Neural progenitor cell (in vitro differentiated cells): ENCODE data around the gene KCNQ1. TPM values are rescaled to one million over a fixed set of nuclear protein-coding genes. Genes with fewer than 3 reads are reported as not detected.

Source experiments
- DNase-seq: peaks from one replicate; pipeline ENCODE4 v3.0.0-alpha.2; 2016; ENCODE audit warnings: low spot score
- H2AFZ ChIP-seq: fragments of 200-600 bp; sonication (generic); replicated peaks from 2 replicates; pipeline ENCODE4 v1.6.1; 2016; ENCODE audit warnings: antibody characterized with exemption
- H3F3A ChIP-seq: fragments of 200-600 bp; sonication (generic); 2 replicates; pipeline ENCODE4 v1.6.1; 2016; ENCODE audit warnings: antibody characterized with exemption, low read depth
- H3K27ac ChIP-seq: fragments of 200-600 bp; sonication (generic); 2 replicates; pipeline ENCODE4 v1.5.1; 2016; ENCODE audit warnings: mild to moderate bottlenecking
- H3K27me3 ChIP-seq: fragments of 200-600 bp; sonication (generic); 2 replicates; pipeline ENCODE4 v1.6.1; 2016; ENCODE audit warnings: mild to moderate bottlenecking, moderate library complexity
- H3K36me3 ChIP-seq: fragments of 200-600 bp; sonication (generic); 2 replicates; pipeline ENCODE4 v1.5.1; 2016
- H3K4me1 ChIP-seq: fragments of 200-600 bp; sonication (generic); 2 replicates; pipeline ENCODE4 v1.6.1; 2016; ENCODE audit warnings: mixed run types
- H3K4me2 ChIP-seq: fragments of 200-600 bp; sonication (generic); 2 replicates; pipeline ENCODE4 v1.6.1; 2016
- H3K4me3 ChIP-seq: fragments of 200-600 bp; sonication (generic); 2 replicates; pipeline ENCODE4 v1.5.1; 2016
- H3K79me2 ChIP-seq: fragments of 200-600 bp; sonication (generic); 2 replicates; pipeline ENCODE4 v1.6.1; 2016; ENCODE audit warnings: low read depth
- H3K9ac ChIP-seq: fragments of 200-600 bp; sonication (generic); 2 replicates; pipeline ENCODE4 v1.6.1; 2016
- H3K9me3 ChIP-seq: fragments of 200-600 bp; sonication (generic); 2 replicates; pipeline ENCODE4 v1.5.1; 2016; ENCODE audit warnings: low read depth
- H4K20me1 ChIP-seq: fragments of 200-600 bp; sonication (generic); 2 replicates; pipeline ENCODE4 v1.6.1; 2016; ENCODE audit warnings: low read depth
- H3K27ac Mint-ChIP-seq: 3 replicates; pipeline ENCODE4 v1.8.0; 2021; ENCODE audit warnings: mixed read lengths
- H3K27me3 Mint-ChIP-seq: 2 replicates; pipeline ENCODE4 v1.8.0; 2022; ENCODE audit warnings: low read depth, mild to moderate bottlenecking, inconsistent platforms, moderate library complexity, mixed read lengths; ENCODE audit not compliant: insufficient read depth
- H3K36me3 Mint-ChIP-seq: 3 replicates; pipeline ENCODE4 v1.8.0; 2021; ENCODE audit warnings: mixed read lengths
- H3K4me1 Mint-ChIP-seq: 3 replicates; pipeline ENCODE4 v1.8.0; 2021; ENCODE audit warnings: mixed read lengths
- H3K4me3 Mint-ChIP-seq: 3 replicates; pipeline ENCODE4 v1.8.0; 2021; ENCODE audit warnings: mild to moderate bottlenecking, moderate library complexity, mixed read lengths
- H3K9me3 Mint-ChIP-seq: 3 replicates; pipeline ENCODE4 v1.8.0; 2020; ENCODE audit warnings: mixed read lengths
- CTCF ChIP-seq: fragments of 200-600 bp; sonication (generic); IDR thresholded peaks from 2 replicates; pipeline ENCODE4 v1.5.1; 2017; ENCODE audit warnings: antibody characterized with exemption, mild to moderate bottlenecking
- EZH2 ChIP-seq: fragments of 200-600 bp; sonication (generic); IDR thresholded peaks from 2 replicates; pipeline ENCODE4 v1.6.1; 2017; ENCODE audit warnings: antibody characterized with exemption, mild to moderate bottlenecking, moderate library complexity
- EZH2phosphoT487 ChIP-seq: fragments of 200-600 bp; sonication (generic); IDR thresholded peaks from 2 replicates; pipeline ENCODE4 v1.6.1; 2017; ENCODE audit warnings: antibody characterized with exemption
- total RNA-seq: library from RNA; depleted of rRNA; stranded (reverse); fragments of >200 nt; gene quantifications from 2 replicates; pipeline ENCODE4 v1.2.3, GENCODE V29; 2015; ENCODE audit warnings: low replicate concordance

Gene KCNQ1
- total RNA-seq, 1 donor from 2014 or later: 0.11 TPM

- H3K27ac ChIP-seq: no peak overlapping the region
- H3K4me1 Mint-ChIP-seq: peaks cover 3% of the 10 kb centered on the region
- no peaks in the 10 kb centered on the region for H3K4me1 ChIP-seq
- no peak overlapping the region for H2AFZ ChIP-seq
- H3K9me3 ChIP-seq: no peaks in the 10 kb centered on the region
- H4K20me1 ChIP-seq: no peaks in the 10 kb centered on the region
- H3F3A ChIP-seq: no peaks in the 10 kb centered on the region
- H3K36me3 Mint-ChIP-seq: no peaks in the 10 kb centered on the region
- H3K4me3 ChIP-seq: no peak overlapping the region
- no peak for DNase-seq
- no peaks in the 10 kb centered on the region for H3K79me2 ChIP-seq
- no peak overlapping the region for H3K4me2 ChIP-seq
- no peak overlapping the region for H3K4me3 Mint-ChIP-seq
- peaks cover 5% of the 10 kb centered on the region for H3K27me3 Mint-ChIP-seq
- H3K9ac ChIP-seq: no peak overlapping the region
- no peaks in the 10 kb centered on the region for H3K36me3 ChIP-seq
- H3K9me3 Mint-ChIP-seq: no peaks in the 10 kb centered on the region
- no peak overlapping the region for H3K27ac Mint-ChIP-seq
- H3K27me3 ChIP-seq: no peaks in the 10 kb centered on the region
- no peak for TF ChIP-seq EZH2phosphoT487
- TF ChIP-seq CTCF: peak; percentile 6
- TF ChIP-seq EZH2: no peak
These were observed 29.0 kb upstream of the KCNQ1 start for GRCh38 chr11:2415601-2416380.

- no peak for DNase-seq
- H3F3A ChIP-seq: no peaks in the 10 kb centered on the region
These were observed 28.0 kb upstream of the KCNQ1 start for GRCh38 chr11:2416765-2417164.

GRCh38 chr11:2417856-2418692, 26.7 kb upstream of the KCNQ1 start:
- no peaks in the 10 kb centered on the region for H3K36me3 Mint-ChIP-seq
- TF ChIP-seq EZH2 (no peak), EZH2phosphoT487 (no peak), CTCF (no peak)
- H3K27me3 Mint-ChIP-seq: peaks cover 2% of the 10 kb centered on the region
- H3K27ac Mint-ChIP-seq: no peak overlapping the region
- Histone ChIP-seq H3K36me3 (no peaks in the 10 kb centered on the region), H2AFZ (no peak overlapping the region), H3K4me2 (no peak overlapping the region), H4K20me1 (no peaks in the 10 kb centered on the region), H3K4me1 (no peaks in the 10 kb centered on the region), H3K4me3 (no peak overlapping the region), H3K9ac (no peak overlapping the region), H3K9me3 (no peaks in the 10 kb centered on the region), H3K27me3 (no peaks in the 10 kb centered on the region), H3F3A (no peaks in the 10 kb centered on the region), H3K79me2 (no peaks in the 10 kb centered on the region), H3K27ac (no peak overlapping the region)
- no peaks in the 10 kb centered on the region for H3K9me3 Mint-ChIP-seq
- H3K4me3 Mint-ChIP-seq: no peak overlapping the region
- DNase-seq: no peak
- peaks cover 3% of the 10 kb centered on the region for H3K4me1 Mint-ChIP-seq

More at GRCh38 chr11:2416765-2417164, 28.0 kb upstream of the KCNQ1 start:
- Histone ChIP-seq H3K9ac (no peak overlapping the region), H3K4me2 (no peak overlapping the region), H3K9me3 (no peaks in the 10 kb centered on the region), H3K4me1 (no peaks in the 10 kb centered on the region), H3K36me3 (no peaks in the 10 kb centered on the region), H3K4me3 (no peak overlapping the region), H3K79me2 (no peaks in the 10 kb centered on the region), H2AFZ (no peak overlapping the region), H4K20me1 (no peaks in the 10 kb centered on the region), H3K27me3 (no peaks in the 10 kb centered on the region), H3K27ac (no peak overlapping the region)
- H3K4me3 Mint-ChIP-seq: no peak overlapping the region
- TF ChIP-seq EZH2 (no peak), CTCF (no peak), EZH2phosphoT487 (no peak)
- peaks cover 3% of the 10 kb centered on the region for H3K4me1 Mint-ChIP-seq
- H3K27me3 Mint-ChIP-seq: peaks cover 2% of the 10 kb centered on the region
- H3K27ac Mint-ChIP-seq: peak overlapping the region; percentile 69
- H3K9me3 Mint-ChIP-seq: no peaks in the 10 kb centered on the region
- H3K36me3 Mint-ChIP-seq: no peaks in the 10 kb centered on the region
